ENCODE data around the gene ARL15.

DNA sequence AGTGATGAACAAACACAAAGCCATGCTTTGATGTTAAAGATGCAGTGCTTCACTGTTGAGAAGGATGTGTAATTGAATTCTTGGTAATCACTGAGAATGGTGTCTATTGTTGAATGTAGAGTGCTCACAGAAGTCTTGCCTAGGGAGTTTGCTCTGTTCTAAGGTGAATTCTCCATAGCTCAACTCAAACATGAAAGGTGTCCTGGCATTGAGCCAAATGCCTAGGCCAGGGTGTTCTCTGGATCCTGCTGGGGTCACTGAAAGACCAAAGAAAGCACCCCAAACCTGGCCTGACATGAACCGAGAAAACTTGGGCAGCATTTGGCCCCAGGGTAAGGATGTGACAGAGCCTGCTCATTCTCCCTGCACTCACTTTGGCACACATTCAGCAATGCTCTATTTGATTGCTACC lies 217.3 kb downstream of the ARL15 start:
- TF ChIP-seq, protein P1, sequence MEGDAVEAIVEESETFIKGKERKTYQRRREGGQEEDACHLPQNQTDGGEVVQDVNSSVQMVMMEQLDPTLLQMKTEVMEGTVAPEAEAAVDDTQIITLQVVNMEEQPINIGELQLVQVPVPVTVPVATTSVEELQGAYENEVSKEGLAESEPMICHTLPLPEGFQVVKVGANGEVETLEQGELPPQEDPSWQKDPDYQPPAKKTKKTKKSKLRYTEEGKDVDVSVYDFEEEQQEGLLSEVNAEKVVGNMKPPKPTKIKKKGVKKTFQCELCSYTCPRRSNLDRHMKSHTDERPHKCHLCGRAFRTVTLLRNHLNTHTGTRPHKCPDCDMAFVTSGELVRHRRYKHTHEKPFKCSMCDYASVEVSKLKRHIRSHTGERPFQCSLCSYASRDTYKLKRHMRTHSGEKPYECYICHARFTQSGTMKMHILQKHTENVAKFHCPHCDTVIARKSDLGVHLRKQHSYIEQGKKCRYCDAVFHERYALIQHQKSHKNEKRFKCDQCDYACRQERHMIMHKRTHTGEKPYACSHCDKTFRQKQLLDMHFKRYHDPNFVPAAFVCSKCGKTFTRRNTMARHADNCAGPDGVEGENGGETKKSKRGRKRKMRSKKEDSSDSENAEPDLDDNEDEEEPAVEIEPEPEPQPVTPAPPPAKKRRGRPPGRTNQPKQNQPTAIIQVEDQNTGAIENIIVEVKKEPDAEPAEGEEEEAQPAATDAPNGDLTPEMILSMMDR (conservative IDR thresholded peaks at IDR 0.05 in 1 of 2, IDR thresholded peaks at IDR 0.05 in 1 of 2; ENCODE audit: extremely low read depth in 1 of 2, insufficient read depth in 1 of 2, low read depth in 1 of 2, low read length in 2 of 2) = no peak
- TF ChIP-seq EZH2 (IDR thresholded peaks at IDR 0.05; ENCODE audit: borderline replicate concordance, low read length) = no peak
